ENCODE data around the gene SLC10A7. TPM values are rescaled to one million over a fixed set of nuclear protein-coding genes. Genes with fewer than 3 reads are reported as not detected.

Gene SLC10A7
- total and polyA plus RNA-seq, 2 experiments from 2014 or later, result 0.81 to 4.3 TPM

GRCh38 chr4:146243883-146244277 lies 277.9 kb downstream of the SLC10A7 start:
- H3K4me1 Mint-ChIP-seq, result peaks cover 4% of the 10 kb centered on the region
- no peak overlapping the region for H3K4me3 Mint-ChIP-seq
- H3K27ac ChIP-seq (ENCODE audit: low read depth), result no peak overlapping the region
- H4K20me1 ChIP-seq (replicated peaks; ENCODE audit: insufficient read depth), result no peaks in the 10 kb centered on the region
- no peaks in the 10 kb centered on the region for H3K27me3 ChIP-seq (ENCODE audit: insufficient read depth)
- DNase-seq (ENCODE audit: low spot score) (no peak), ATAC-seq (no peak)
- TF ChIP-seq ETS1 (IDR thresholded peaks at IDR 0.05), result no peak
- no peak for TF ChIP-seq EZH2phosphoT487 (IDR thresholded peaks at IDR 0.05; ENCODE audit: unreplicated experiment)
- no peaks in the 10 kb centered on the region for H3K36me3 ChIP-seq (ENCODE audit: insufficient read depth)
- H3K27ac Mint-ChIP-seq, result no peak overlapping the region
- peaks cover 2% of the 10 kb centered on the region for H3K27me3 Mint-ChIP-seq (ENCODE audit: insufficient read depth, low read depth, poor library complexity)
- no peaks in the 10 kb centered on the region for H3K4me1 ChIP-seq (ENCODE audit: insufficient read depth)
- no peaks in the 10 kb centered on the region for H3F3A ChIP-seq (replicated peaks; ENCODE audit: low read depth)
- H3K4me2 ChIP-seq, result no peak overlapping the region
- no peaks in the 10 kb centered on the region for H3K9me3 Mint-ChIP-seq
- no peaks in the 10 kb centered on the region for H3K79me2 ChIP-seq (replicated peaks; ENCODE audit: insufficient read depth)
- H3K36me3 Mint-ChIP-seq (ENCODE audit: low read depth), result no peaks in the 10 kb centered on the region
- no peak overlapping the region for H3K4me3 ChIP-seq
- peak overlapping the region; percentile 80 for H2AFZ ChIP-seq
- H3K9me2 ChIP-seq (ENCODE audit: insufficient read depth), result no peaks in the 10 kb centered on the region

- no peaks in the 10 kb centered on the region for H3F3A ChIP-seq (replicated peaks; ENCODE audit: low read depth)
- peaks cover 2% of the 10 kb centered on the region for H3K27me3 Mint-ChIP-seq (ENCODE audit: insufficient read depth, low read depth, poor library complexity)
- peaks cover 4% of the 10 kb centered on the region for H3K4me1 Mint-ChIP-seq
- H3K4me1 ChIP-seq (ENCODE audit: insufficient read depth), result no peaks in the 10 kb centered on the region
- ATAC-seq (peak; percentile 91), DNase-seq (ENCODE audit: low spot score) (peak; percentile 76)
- no peak overlapping the region for H3K4me3 Mint-ChIP-seq
- H3K9me2 ChIP-seq (ENCODE audit: insufficient read depth), result no peaks in the 10 kb centered on the region
- H4K20me1 ChIP-seq (replicated peaks; ENCODE audit: insufficient read depth), result no peaks in the 10 kb centered on the region
- H3K27ac Mint-ChIP-seq, result no peak overlapping the region
- no peaks in the 10 kb centered on the region for H3K36me3 Mint-ChIP-seq (ENCODE audit: low read depth)
- H3K79me2 ChIP-seq (replicated peaks; ENCODE audit: insufficient read depth), result no peaks in the 10 kb centered on the region
- no peak for TF ChIP-seq EZH2phosphoT487 (IDR thresholded peaks at IDR 0.05; ENCODE audit: unreplicated experiment)
- peak; percentile 84 to 91 for TF ChIP-seq CTCF (conservative IDR thresholded peaks at IDR 0.05; ENCODE audit: low read depth in 2 of 2)
- TF ChIP-seq ETS1 (IDR thresholded peaks at IDR 0.05), result no peak
- no peak overlapping the region for H3K27ac ChIP-seq (ENCODE audit: low read depth)
- H3K9me3 Mint-ChIP-seq, result no peaks in the 10 kb centered on the region
- H3K4me2 ChIP-seq, result no peak overlapping the region
- H3K36me3 ChIP-seq (ENCODE audit: insufficient read depth), result no peaks in the 10 kb centered on the region
- peak overlapping the region; percentile 80 for H2AFZ ChIP-seq
- no peaks in the 10 kb centered on the region for H3K27me3 ChIP-seq (ENCODE audit: insufficient read depth)
- no peak overlapping the region for H3K4me3 ChIP-seq
Observed at GRCh38 chr4:146243141-146243882, 278.4 kb downstream of the SLC10A7 start.

GRCh38 chr4:146238107-146238506 lies 283.6 kb downstream of the SLC10A7 start:
- H2AFZ ChIP-seq, result 0 out of 2 replicates have a peak overlapping the region, but pooled peaks have one; percentile 63
- Mint-ChIP-seq H3K27ac (no peak overlapping the region), H3K27me3 (ENCODE audit: insufficient read depth, low read depth, poor library complexity) (peaks cover 2% of the 10 kb centered on the region), H3K4me3 (no peak overlapping the region), H3K9me3 (no peaks in the 10 kb centered on the region; the same call in 2 of the 3 replicates), H3K36me3 (ENCODE audit: low read depth) (no peaks in the 10 kb centered on the region), H3K4me1 (peaks cover 13% of the 10 kb centered on the region)
- no peak overlapping the region for H3K4me3 ChIP-seq
- H3K4me1 ChIP-seq (ENCODE audit: insufficient read depth), result peaks cover 6% of the 10 kb centered on the region
- no peaks in the 10 kb centered on the region for H3K27me3 ChIP-seq (ENCODE audit: insufficient read depth)
- peaks cover 5% of the 10 kb centered on the region; the same call in 1 of the 2 replicates for H3K9me2 ChIP-seq (ENCODE audit: insufficient read depth)
- no peak overlapping the region for H3K4me2 ChIP-seq
- H3K27ac ChIP-seq (ENCODE audit: low read depth), result no peak overlapping the region
- no peaks in the 10 kb centered on the region for H3K36me3 ChIP-seq (ENCODE audit: insufficient read depth)
- DNase-seq (ENCODE audit: low spot score) (no peak), ATAC-seq (no peak)
- H4K20me1 ChIP-seq (replicated peaks; ENCODE audit: insufficient read depth), result no peaks in the 10 kb centered on the region
- H3K79me2 ChIP-seq (replicated peaks; ENCODE audit: insufficient read depth), result no peaks in the 10 kb centered on the region
- H3F3A ChIP-seq (replicated peaks; ENCODE audit: low read depth), result no peaks in the 10 kb centered on the region
- TF ChIP-seq STAT1 (IDR thresholded peaks at IDR 0.05; ENCODE audit: unreplicated experiment), result no peak
- no peak for TF ChIP-seq JUNB (IDR thresholded peaks at IDR 0.05; ENCODE audit: unreplicated experiment)
- no peak for TF ChIP-seq ZNF331 (CRISPR knock-in tag; IDR thresholded peaks at IDR 0.05; ENCODE audit: low read depth)
- no peak for TF ChIP-seq ETS1 (IDR thresholded peaks at IDR 0.05)
- no peak for TF ChIP-seq NANOG (IDR thresholded peaks at IDR 0.05; ENCODE audit: borderline replicate concordance)
- no peak for TF ChIP-seq ZNF114 (CRISPR knock-in tag; IDR thresholded peaks at IDR 0.05)
- no peak for TF ChIP-seq EZH2phosphoT487 (IDR thresholded peaks at IDR 0.05; ENCODE audit: unreplicated experiment)
- no peak for TF ChIP-seq REST (IDR thresholded peaks at IDR 0.05; ENCODE audit: unreplicated experiment)

Measured in GM23338 (cell line).